Neuron (in vitro differentiated cells): Measurements from ENCODE around the gene PRKCZ.

ENCODE experiments used
- H2AFZ ChIP-seq: one replicate; pipeline ENCODE4 v1.6.1; 2013; ENCODE audit warnings: low read depth, mild to moderate bottlenecking, inconsistent platforms, low read length, moderate library complexity
- H3K27me3 ChIP-seq: one replicate; pipeline ENCODE4 v1.6.1; 2013; ENCODE audit warnings: low read length; ENCODE audit not compliant: insufficient read depth
- H3K36me3 ChIP-seq: one replicate; pipeline ENCODE4 v1.6.1; 2013; ENCODE audit warnings: low read length; ENCODE audit not compliant: insufficient read depth
- H3K4me1 ChIP-seq: one replicate; pipeline ENCODE4 v1.6.1; 2013; ENCODE audit warnings: low read length; ENCODE audit not compliant: insufficient read depth
- H3K4me3 ChIP-seq: 2 replicates; pipeline ENCODE4 v1.5.1; 2013; ENCODE audit warnings: mild to moderate bottlenecking, low read length, moderate library complexity
- H3K9me3 ChIP-seq: one replicate; pipeline ENCODE4 v1.6.1; 2013; ENCODE audit warnings: low read length

Gene PRKCZ

DNA sequence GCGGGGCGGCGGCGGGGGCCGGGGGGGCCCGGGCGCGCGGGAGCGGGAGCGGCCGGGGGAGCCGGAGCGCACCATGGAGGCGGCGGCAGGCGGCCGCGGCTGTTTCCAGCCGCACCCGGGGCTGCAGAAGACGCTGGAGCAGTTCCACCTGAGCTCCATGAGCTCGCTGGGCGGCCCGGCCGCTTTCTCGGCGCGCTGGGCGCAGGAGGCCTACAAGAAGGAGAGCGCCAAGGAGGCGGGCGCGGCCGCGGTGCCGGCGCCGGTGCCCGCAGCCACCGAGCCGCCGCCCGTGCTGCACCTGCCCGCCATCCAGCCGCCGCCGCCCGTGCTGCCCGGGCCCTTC, 178.5 kb downstream of the PRKCZ start:
- Histone ChIP-seq H3K9me3 (no peaks in the 10 kb centered on the region), H2AFZ (no peak overlapping the region), H3K36me3 (no peaks in the 10 kb centered on the region), H3K4me3 (peak overlapping the region; percentile 86), H3K4me1 (peaks cover 32% of the 10 kb centered on the region), H3K27me3 (no peaks in the 10 kb centered on the region)

DNA sequence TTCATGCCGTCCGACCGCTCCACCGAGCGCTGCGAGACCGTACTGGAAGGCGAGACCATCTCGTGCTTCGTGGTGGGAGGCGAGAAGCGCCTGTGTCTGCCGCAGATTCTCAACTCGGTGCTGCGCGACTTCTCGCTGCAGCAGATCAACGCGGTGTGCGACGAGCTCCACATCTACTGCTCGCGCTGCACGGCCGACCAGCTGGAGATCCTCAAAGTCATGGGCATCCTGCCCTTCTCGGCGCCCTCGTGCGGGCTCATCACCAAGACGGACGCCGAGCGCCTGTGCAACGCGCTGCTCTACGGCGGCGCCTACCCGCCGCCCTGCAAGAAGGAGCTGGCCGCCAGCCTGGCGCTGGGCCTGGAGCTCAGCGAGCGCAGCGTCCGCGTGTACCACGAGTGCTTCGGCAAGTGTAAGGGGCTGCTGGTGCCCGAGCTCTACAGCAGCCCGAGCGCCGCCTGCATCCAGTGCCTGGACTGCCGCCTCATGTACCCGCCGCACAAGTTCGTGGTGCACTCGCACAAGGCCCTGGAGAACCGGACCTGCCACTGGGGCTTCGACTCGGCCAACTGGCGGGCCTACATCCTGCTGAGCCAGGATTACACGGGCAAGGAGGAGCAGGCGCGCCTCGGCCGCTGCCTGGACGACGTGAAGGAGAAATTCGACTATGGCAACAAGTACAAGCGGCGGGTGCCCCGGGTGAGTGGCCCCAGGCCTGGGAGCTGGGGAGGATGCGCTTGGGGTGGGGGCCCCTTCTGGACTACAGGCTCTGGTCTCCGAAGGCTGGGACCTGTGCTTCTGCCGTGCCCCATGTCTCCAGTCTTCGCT, 179.0 kb downstream of the PRKCZ start:
- Histone ChIP-seq H3K36me3 (no peaks in the 10 kb centered on the region), H3K4me1 (peaks cover 37% of the 10 kb centered on the region), H3K9me3 (no peaks in the 10 kb centered on the region), H3K4me3 (peak overlapping the region; percentile 86), H3K27me3 (no peaks in the 10 kb centered on the region), H2AFZ (no peak overlapping the region)

DNA sequence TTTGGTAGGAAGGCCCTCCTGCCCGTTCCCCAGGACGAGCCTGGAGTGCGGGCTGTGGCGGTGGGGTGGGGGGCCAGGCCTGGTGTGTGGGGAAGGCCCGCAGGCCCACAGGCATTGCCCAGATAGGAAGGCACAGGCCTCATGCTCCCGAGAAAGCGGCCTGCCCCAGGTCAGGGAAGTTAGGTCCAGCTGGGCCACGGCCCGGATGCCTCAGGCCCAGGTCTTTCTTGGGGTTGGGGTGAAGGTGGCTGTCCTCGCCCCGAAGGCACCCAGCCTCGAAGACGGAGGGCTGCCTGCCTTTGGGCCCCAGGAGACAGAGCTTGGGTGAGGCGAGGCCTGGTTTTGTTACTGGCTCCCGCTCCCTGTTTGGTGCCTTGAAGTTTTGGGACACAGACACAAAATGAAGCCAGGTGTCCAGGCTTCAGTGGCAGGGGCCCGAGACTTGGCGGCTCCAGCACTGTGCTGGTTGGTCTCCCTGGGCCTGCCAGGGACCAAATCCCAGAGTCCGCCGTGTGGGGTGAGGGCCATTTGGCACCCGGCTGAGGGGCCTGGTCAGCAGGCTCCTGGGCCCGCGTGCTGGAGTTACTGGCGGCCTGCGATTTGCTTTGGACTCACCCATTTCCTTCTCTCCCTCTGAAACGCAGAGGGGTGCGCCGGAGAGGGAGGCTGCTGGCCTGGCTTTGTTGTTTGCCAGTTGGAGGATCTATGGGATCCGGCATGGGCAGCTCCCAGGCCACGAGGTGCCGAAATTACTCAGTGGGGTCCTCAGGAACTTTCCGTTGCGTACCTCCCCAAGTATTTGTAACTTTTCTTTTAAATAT, 179.9 kb downstream of the PRKCZ start:
- Histone ChIP-seq H3K4me3 (peak overlapping the region; percentile 86), H3K9me3 (no peaks in the 10 kb centered on the region), H3K36me3 (no peaks in the 10 kb centered on the region), H3K4me1 (peaks cover 43% of the 10 kb centered on the region), H3K27me3 (no peaks in the 10 kb centered on the region), H2AFZ (no peak overlapping the region)

DNA sequence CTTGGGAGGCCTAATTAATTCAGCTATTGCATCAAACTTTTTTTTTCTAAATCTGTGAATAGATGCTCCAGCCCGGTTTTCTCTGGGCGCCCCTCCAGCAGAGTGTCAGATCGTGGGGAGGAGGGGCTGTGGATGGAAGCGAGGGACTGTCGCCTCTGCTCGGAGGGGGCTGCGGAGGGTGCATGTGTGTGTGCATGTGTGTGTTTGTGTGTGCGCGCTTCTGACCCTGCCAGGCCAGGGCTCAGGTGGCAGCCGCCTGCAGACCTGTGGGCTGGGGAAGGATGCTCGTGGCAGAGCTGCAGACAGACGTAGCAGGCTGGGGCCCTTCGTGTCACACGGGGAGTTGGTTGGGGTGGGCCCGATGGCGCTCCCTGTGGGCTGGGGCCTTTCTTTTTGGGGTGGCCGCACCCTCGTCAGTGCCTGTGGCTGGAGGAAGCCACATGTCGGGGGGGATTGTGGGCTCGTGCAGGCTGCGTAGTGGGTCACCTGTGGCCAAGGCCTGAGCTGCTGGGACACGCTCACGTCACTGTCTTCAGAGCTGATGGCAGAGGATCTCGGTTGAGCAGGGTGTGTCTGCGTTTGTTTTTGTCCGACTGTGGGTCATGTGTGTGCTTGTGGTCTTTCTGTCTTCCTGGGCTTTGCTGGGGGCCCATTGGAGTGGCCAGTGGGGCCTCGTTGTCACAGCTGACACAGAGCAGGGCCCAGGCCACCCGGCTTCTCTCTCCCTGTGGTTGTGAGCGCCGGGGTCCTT, 180.7 kb downstream of the PRKCZ start:
- Histone ChIP-seq H3K9me3 (no peaks in the 10 kb centered on the region), H2AFZ (no peak overlapping the region), H3K27me3 (no peaks in the 10 kb centered on the region), H3K36me3 (no peaks in the 10 kb centered on the region), H3K4me3 (peak overlapping the region; percentile 86), H3K4me1 (peaks cover 43% of the 10 kb centered on the region)

DNA sequence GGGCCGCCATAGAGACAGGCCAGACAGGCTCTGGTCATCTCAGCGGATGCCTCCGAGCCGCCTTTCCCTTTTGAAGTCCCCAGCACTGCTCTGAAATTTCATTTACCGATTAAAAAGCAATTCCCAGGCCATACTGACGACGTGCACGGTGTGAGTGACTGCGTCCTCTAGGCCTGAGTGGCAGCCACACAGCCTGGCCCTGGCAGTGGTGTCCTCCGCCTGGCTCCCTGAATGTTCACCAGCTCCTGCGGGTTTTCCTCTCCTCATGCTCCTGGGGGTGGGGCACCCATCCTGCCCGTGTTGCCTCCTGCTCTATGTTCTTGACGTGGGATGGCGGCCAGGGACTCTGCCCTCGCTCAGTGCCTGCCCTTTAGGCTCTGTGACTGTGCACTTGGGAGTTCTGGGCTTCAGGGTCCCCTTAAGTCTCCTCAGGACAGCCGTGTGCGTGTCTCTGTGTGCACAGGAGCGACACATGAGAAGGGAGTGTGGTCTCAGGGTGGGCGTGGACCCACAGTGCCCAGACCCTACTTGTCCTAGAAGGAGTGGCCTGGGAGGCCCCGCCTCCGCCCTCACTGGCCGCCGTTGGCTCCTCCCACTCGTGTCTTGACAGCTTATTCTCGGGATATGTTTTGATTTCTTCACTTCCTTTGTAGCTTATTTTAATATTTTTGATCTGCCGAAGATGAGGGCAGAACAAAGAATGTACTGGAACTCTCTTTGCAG, 181.5 kb downstream of the PRKCZ start:
- peaks cover 42% of the 10 kb centered on the region for H3K4me1 ChIP-seq
- no peaks in the 10 kb centered on the region for H3K9me3 ChIP-seq
- peak overlapping the region; percentile 86 for H3K4me3 ChIP-seq
- H3K27me3 ChIP-seq = no peaks in the 10 kb centered on the region
- no peak overlapping the region for H2AFZ ChIP-seq
- no peaks in the 10 kb centered on the region for H3K36me3 ChIP-seq

DNA sequence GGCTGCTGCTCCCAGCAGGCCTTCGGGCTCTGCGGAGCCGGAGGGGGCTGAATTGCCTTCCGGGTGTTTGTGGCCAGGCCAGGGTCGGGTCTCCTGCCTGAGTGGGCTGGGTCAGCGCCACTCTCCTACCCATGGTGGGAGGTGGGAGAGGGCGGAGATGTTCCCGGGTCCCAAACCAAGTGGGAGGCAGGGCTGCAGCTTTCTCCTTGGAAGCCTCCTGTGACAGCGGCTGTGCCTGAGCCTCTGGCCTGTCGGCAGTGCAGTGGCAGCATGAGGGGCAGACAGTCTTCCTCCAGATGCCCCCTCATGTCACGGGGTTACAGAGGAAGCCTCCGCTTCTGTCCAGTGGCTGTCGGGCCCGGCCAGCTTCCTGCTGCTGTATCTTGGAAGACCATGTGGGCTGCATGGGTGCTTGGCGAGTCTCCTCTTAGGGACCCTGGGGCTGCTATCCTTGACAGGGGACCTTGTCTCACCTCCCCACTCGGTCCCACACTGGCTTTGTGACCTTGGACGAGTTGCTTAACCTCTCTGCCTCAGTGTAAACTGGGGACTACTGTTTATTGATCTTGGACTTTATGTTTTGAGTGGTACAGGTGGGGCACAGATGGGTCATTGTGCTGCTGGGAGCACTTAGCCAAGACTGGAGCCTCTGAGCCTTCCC, 182.2 kb downstream of the PRKCZ start:
- Histone ChIP-seq H3K36me3 (no peaks in the 10 kb centered on the region), H3K9me3 (no peaks in the 10 kb centered on the region), H3K4me1 (peaks cover 40% of the 10 kb centered on the region), H3K27me3 (no peaks in the 10 kb centered on the region), H3K4me3 (peak overlapping the region; percentile 86), H2AFZ (no peak overlapping the region)

DNA sequence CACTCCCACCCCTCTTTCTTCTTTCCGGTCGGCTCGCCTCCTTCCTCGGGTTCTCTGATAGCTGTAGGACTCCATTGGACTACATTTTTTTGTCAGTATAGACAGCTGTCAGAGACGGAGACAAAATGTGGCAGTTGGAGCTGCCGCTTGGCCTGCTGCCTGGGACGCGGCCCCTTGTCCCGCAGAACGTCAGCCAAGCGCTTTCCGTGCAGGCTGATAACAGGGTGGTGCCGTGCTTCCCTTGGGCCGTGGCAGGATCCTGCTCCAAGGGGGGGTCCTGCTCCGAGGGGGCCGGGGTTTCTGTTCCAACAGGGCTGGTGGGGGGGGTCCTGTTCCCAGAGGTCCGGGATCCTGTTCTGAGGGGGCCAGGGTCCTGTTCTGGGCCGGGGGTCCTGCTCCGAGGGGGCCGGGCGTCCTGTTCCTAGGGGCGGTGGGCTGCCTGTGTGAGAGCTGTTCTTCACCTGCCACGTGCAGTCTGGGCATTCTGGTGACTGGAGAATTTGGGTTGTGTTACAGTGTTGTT, 182.8 kb downstream of the PRKCZ start:
- no peaks in the 10 kb centered on the region for H3K27me3 ChIP-seq
- no peaks in the 10 kb centered on the region for H3K9me3 ChIP-seq
- H3K36me3 ChIP-seq = no peaks in the 10 kb centered on the region
- peaks cover 40% of the 10 kb centered on the region for H3K4me1 ChIP-seq
- H2AFZ ChIP-seq = no peak overlapping the region
- no peak overlapping the region for H3K4me3 ChIP-seq

DNA sequence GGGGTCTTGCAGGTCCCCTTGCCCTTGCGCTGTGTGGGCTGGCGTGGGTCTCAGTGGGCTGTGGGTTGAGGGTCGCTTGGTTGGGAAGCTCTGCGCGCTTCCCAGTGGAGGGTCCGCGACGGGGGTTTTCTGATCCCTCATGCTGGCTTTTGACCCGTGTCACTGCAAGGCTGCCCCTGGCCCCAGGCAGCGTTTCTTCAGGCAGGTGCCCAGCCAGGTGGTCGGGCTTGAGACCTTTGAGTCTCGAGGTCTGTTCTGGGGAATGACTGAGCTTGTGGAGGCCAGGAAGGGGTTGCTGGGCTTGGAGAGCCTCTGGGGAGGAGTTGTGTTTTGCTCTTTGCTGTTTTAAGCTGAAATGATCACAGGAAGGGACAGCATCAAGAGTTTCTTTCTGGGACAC, 183.3 kb downstream of the PRKCZ start:
- H3K4me3 ChIP-seq = no peak overlapping the region
- H3K9me3 ChIP-seq = no peaks in the 10 kb centered on the region
- H3K4me1 ChIP-seq = peaks cover 40% of the 10 kb centered on the region
- H2AFZ ChIP-seq = no peak overlapping the region
- no peaks in the 10 kb centered on the region for H3K27me3 ChIP-seq
- H3K36me3 ChIP-seq = peaks cover under 1% of the 10 kb centered on the region

DNA sequence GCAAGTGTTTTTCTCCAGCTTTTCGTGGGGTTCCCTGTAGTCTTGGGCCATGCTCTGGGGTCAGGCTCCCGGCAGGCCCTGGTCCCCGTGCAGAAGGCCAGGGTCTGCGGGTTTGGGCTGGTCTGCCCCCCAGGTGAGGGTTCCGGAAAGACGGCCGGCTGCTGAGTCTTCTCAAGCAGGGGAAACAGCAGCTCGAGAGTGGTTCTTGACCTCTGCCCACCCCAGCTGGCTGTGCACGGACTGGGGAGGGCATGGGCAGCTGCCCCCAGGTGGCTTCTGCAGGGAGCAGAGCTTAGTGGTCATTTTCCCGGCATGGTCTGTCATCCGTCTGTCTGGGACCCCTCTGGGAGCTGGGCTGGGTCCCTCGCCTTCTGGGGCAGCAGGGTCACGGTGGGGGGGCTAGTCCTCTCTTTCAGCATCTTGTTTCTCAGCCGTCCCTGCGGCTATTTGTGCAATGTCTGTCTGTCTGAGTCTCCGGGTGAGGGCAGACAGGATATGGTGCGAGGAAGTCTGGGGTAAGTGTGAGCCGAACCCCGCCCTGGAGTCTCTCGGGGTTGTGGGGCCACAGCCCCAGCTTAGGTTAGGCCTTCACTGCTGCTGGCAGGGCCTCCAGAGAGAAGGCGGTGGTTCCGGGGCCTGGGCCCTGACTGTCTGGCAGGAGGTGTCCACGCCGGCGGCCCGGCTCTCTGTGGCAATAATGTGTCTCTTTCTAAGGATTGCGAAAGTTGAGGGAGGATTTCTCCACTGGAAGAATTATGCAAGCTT, 184.0 kb downstream of the PRKCZ start:
- Histone ChIP-seq H3K36me3 (peaks cover 6% of the 10 kb centered on the region), H2AFZ (no peak overlapping the region), H3K9me3 (no peaks in the 10 kb centered on the region), H3K4me1 (peaks cover 40% of the 10 kb centered on the region), H3K4me3 (no peak overlapping the region), H3K27me3 (no peaks in the 10 kb centered on the region)

DNA sequence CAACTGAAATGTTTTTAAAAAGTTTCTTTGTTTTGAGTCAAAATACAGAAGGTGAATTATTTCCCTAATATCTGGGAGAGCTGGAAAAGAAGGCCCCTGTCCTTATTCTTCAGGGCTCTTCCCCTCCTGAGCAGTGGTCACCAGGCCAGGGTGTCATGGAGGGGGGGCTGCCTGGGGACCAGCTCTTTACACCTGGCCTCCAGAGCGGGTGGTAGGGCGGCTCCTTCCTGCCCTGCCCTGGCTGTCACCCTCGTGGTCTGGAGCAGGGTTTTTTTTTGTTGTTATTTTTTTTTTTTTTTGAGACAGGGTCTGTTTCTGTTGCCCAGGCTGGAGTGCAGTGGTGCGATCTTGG, 184.5 kb downstream of the PRKCZ start:
- no peaks in the 10 kb centered on the region for H3K9me3 ChIP-seq
- H3K4me1 ChIP-seq = peaks cover 40% of the 10 kb centered on the region
- H3K4me3 ChIP-seq = no peak overlapping the region
- H2AFZ ChIP-seq = no peak overlapping the region
- peaks cover 6% of the 10 kb centered on the region for H3K36me3 ChIP-seq
- no peaks in the 10 kb centered on the region for H3K27me3 ChIP-seq
